Hematopoietic multipotent progenitor cell treated with erythropoietin and hydrocortisone succinate and interleukin-3 and kit ligand, for 4 days (in vitro differentiated cells): Measurements from ENCODE around the gene CYP24A1.

Experiments used
- DNase-seq: peaks from one replicate; pipeline ENCODE4 v3.0.0-alpha.2; 2015

Gene CYP24A1

DNA sequence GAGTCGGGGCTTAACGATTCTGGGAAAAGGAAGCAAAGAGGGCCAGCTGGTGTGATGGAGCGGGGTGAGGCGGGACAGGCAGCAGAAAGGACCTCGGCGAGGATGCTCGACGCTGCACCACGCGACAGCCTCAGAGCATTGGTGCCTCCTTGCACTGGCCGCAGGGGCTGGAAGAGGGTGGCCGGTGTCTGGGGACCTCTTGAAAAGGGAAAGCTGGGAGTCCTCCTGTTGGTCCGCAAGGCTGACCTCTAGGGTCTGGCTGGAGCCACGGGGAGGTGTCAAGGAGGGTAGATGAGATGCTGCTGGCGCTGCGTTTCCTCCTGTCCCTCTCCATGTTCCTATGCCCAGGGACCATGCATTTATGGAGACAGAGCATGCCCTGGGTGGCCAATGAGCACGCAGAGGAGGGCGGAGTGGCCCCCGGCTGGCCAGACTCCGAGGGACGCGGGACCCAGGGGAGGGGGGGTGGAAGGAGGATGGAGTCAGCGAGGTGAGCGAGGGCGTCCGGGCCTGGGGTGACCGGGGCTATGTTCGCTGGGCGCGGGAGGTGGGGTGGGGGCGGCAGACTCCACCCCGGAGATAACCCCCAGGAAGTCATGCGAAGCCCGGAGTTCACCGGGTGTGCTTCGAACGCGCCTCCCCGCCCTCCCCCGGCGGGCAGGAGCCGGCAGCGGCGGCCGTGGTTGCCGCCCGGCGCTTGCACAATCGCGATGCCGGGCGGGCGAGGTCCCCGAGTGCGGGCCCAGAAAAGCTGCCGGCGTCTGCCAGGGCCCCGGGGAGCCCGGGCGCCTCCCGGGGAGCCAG, at the start of gene CYP24A1:
CYP24A1 (minus strand) TSS at position 334 of the 804 bp plus-strand sequence. CDS start 407 bp downstream, outside the sequence.
- DNase-seq, result peak; percentile 43

GRCh38 chr20:54223285-54223684, 49.5 kb upstream of the CYP24A1 start:
- no peak for DNase-seq

GRCh38 chr20:54221996-54222890, 48.5 kb upstream of the CYP24A1 start:
- no peak for DNase-seq

DNA sequence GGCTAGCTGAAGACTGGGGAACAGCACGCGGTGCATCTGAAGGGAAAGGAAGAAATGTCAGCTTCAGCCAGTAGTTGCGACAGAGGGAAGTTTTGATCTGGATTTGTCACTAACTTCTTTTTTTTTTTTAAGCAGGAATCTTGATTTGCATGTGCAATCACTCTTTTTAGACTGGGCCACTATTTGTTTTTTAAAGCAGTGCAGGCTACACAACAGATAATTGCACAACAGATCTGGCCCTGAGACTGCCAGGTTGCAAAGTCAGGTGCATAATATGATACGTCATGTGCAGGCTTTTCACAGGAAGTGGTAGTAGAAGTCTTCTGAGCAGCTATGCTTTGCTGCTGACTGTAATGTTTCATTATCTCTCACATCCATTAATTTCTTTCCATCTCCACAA, 47.6 kb upstream of the CYP24A1 start:
- DNase-seq, result peak; percentile 22

- no peak for DNase-seq
These were observed 46.9 kb upstream of the CYP24A1 start for GRCh38 chr20:54220722-54221121.

DNA sequence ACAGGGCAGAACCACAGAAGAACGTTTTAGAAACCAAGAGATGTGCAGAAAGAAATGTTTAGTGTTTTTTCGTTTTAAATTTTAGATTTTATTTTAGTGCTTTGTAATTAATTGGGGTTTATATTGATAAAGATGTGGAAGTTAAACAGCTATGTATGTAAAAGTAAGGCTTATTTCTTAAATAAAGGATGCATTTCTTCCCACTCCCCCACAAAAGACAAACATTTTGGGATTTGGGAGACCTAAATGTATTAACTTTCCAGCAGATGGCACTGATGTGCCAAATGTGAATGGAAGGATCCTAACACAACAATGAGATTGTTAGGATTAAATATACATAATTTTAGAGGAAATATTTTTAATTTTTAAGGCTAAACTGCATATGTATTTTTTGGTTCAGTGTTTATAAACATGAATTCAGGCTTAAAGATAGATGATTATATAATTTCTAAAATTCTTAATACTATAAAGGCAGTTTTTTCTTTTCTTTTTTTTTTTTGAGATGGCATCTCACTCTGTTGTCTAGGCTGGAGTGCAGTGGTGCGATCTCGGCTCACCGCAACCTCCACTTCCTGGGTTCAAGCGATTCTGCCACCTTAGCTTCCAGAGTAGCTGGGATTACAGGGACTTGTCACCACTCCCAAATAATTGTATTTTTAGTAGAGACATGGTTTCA, 46.1 kb upstream of the CYP24A1 start:
- DNase-seq, result peak; percentile 59

- DNase-seq, result no peak
These were observed 44.7 kb upstream of the CYP24A1 start for GRCh38 chr20:54218470-54218869.

GRCh38 chr20:54217762-54218161, 44.0 kb upstream of the CYP24A1 start:
- DNase-seq, result no peak

DNA sequence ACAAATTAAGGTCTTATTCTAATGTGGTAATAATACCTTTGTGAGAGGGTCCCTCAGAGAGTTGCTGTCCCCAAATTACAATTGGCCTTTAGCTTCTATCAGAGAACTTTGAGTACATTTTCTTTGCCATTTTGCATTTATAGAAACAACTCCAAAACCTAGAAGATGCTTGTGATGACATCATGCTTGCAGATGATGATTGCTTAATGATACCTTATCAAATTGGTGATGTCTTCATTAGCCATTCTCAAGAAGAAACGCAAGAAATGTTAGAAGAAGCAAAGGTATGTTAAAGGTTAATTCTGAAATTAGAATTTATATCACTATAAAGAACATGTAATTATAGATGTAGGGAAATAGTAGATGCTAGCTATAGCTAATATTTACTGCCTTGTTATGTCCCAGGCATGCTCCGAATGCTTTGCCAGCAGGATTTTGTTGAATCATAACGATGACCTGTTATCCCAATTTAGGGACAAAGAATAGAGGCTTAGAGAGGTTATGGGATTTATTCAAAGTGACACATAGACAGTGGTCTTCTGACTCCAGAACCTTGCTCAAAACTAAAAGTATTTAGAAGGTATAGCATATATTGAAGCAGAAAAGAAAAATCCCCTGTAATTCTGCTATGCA, 41.5 kb upstream of the CYP24A1 start:
- no peak for DNase-seq

DNA sequence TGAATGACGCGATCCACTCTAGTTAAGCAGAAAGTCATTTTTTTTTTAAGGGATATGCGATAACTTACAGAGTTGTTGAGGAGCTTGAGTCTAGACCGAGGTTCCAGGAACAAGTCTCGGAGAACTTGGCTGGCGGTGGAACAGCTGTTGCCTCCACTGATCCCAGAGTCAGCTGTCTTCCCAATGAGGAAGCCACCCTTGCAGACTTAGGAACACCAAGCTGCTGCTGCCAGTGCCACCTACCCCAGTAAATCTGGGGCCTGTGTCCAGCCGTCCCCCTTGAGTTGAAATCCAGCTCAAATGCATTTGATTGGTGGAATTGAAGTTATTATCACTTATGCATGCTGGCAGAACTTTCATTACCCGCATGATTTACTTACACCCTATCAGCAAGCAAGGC, 40.8 kb upstream of the CYP24A1 start:
- no peak for DNase-seq

- no peak for DNase-seq
These were observed 39.1 kb upstream of the CYP24A1 start for GRCh38 chr20:54212871-54213270.

DNA sequence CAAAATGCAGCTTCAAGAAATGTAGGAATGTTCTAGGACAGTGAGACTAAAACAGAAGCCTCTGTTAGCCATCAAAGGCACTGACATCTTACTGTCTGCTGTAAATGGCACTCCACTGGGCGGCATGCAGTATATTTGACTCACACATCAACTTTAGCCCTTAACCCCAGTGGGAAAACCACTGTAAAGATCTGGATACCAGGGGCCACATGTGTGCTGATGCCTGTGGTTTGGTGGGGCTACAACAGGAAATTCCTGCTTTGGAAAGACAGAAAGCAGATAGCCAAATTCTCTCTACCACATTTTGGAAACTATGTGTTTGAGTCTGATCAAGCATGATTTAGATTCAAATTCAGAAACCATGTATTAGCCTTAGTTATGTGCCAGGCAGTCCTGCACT, 38.4 kb upstream of the CYP24A1 start:
- DNase-seq, result no peak

GRCh38 chr20:54209216-54209813, 35.5 kb upstream of the CYP24A1 start:
- DNase-seq, result no peak

GRCh38 chr20:54208548-54209176, 34.9 kb upstream of the CYP24A1 start:
- DNase-seq, result peak; percentile 51

GRCh38 chr20:54207743-54208547, 34.2 kb upstream of the CYP24A1 start, which contains the start of gene PFDN4:
PFDN4 (plus strand) TSS chr20:54208087; CDS start chr20:54208101, 14 bp downstream.
- peak; percentile 91 for DNase-seq

- no peak for DNase-seq
These were observed 33.4 kb upstream of the CYP24A1 start for GRCh38 chr20:54207053-54207742.

DNA sequence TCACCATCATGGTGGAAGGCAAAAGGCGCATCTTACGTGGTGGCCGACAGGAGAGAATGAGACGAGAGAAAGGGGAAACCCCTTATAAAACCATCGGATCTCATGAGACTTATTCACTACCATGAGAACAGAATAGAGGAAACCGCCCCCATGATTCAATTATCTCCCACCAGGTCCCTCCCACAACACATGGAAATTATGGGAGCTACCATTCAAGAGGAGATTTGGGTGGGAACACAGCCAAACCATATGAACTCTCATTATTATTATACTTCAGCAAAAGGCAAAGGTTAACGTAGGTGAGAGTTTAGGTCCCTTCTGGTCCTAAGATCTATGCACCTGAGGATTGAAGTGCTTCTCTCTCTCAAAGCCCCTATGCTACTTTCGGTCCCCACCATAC, 31.7 kb upstream of the CYP24A1 start:
- DNase-seq, result no peak

- DNase-seq, result no peak
These were observed 30.7 kb upstream of the CYP24A1 start for GRCh38 chr20:54204481-54204880.

- DNase-seq, result no peak
These were observed 30.3 kb upstream of the CYP24A1 start for GRCh38 chr20:54204063-54204462.

DNA sequence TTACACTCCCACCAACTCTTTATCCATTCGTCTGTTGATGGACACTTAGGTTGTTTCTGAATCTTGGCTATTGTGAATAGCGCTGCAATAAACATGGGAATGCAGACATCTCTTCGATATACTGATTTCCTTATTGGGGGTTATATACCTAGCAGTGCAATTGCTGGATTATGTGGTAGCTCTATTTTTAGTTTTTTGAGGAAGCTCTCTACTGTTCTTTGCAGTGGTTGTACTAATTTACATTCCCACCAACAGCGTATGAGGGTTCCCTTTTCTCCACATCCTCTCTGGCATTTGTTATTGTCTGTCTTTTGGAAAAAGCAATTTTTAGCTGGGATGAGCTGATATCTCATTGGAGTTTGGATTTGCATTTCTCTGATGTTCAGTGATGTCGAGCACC, 29.5 kb upstream of the CYP24A1 start:
- no peak for DNase-seq
